SK-N-SH (cell line): Measurements from ENCODE around the gene HAUS7. TPM values are rescaled to one million over a fixed set of nuclear protein-coding genes. Genes with fewer than 3 reads are reported as not detected.
"Not testable (repeated sequence)": the region's sequence is repeated elsewhere in the genome, so short reads cannot be mapped to it uniquely, and the experiment has no call there.

Source experiments
- CTCF ChIA-PET: fragments of 300-600, 350-600 bp; formaldehyde crosslinking; extraction: SDS; loops from one replicate; lab custom pipeline; 2021; lab: Yijun Ruan, JAX
- POLR2A ChIA-PET: fragments of 350-600 bp; sonication (Branson Sonifier 250); formaldehyde crosslinking; extraction: SDS; loops from one replicate; lab custom pipeline; 2020; ENCODE audit warnings: antibody characterized with exemption, inconsistent platforms; lab: Yijun Ruan, JAX
- DNase-seq: peaks from one replicate; pipeline ENCODE4 v3.0.0; 2012
- H2AFZ ChIP-seq: fragments of 200-600 bp; sonication (generic); 2 replicates; pipeline ENCODE4 v1.8.1; 2016; ENCODE audit warnings: antibody characterized with exemption, mild to moderate bottlenecking, low read depth
- H3F3A ChIP-seq: fragments of 200-600 bp; sonication (generic); replicated peaks from 2 replicates; pipeline ENCODE3; 2016; ENCODE audit warnings: antibody characterized with exemption, mild to moderate bottlenecking; ENCODE audit not compliant: insufficient read depth
- H3K27ac ChIP-seq, 2 experiments: fragments of 200-500 bp in 1 of 2; fragments of 200-600 bp in 1 of 2; sonication (Bioruptor generic) in 1 of 2; sonication (generic), shearing (Covaris generic) in 1 of 2; 2 replicates each; pipeline versions ENCODE4 v1.5.1 to v1.6.1; 2014 to 2016; ENCODE audit warnings: low read depth in 2 of 2, inconsistent platforms in 1 of 2, low read length in 1 of 2, mild to moderate bottlenecking in 1 of 2, mixed read lengths in 1 of 2
- H3K27me3 ChIP-seq: fragments of 200-600 bp; sonication (generic), shearing (Covaris generic); 2 replicates; pipeline ENCODE4 v1.6.1; 2016; ENCODE audit warnings: mixed run types; ENCODE audit not compliant: insufficient read depth
- H3K36me3 ChIP-seq, 2 experiments: fragments of 200-500 bp in 1 of 2; fragments of 200-600 bp in 1 of 2; sonication (Bioruptor generic) in 1 of 2; sonication (generic) in 1 of 2; replicated peaks in 1 of 2; 2 replicates each; pipeline versions ENCODE3 to v1.5.1; 2014 to 2016; ENCODE audit warnings: low read length in 1 of 2, mild to moderate bottlenecking in 1 of 2; ENCODE audit not compliant: insufficient read depth in 2 of 2, control insufficient read depth in 1 of 2
- H3K4me1 ChIP-seq, 2 experiments: fragments of 200-500 bp in 1 of 2; fragments of 200-600 bp in 1 of 2; sonication (Bioruptor generic) in 1 of 2; sonication (generic), shearing (Covaris generic) in 1 of 2; 2 replicates each; pipeline versions ENCODE4 v1.5.1 to v1.6.1; 2014 to 2016; ENCODE audit warnings: low read depth in 1 of 2, low read length in 1 of 2, mixed run types in 1 of 2; ENCODE audit not compliant: insufficient read depth in 2 of 2, control insufficient read depth in 1 of 2
- H3K4me2 ChIP-seq: fragments of 200-600 bp; sonication (generic), shearing (Covaris generic); 2 replicates; pipeline ENCODE4 v1.6.1; 2017; ENCODE audit warnings: mixed run types
- H3K4me3 ChIP-seq, 2 experiments: fragments of 200-500 bp in 1 of 2; fragments of 200-600 bp in 1 of 2; sonication (Bioruptor generic) in 1 of 2; sonication (generic), shearing (Covaris generic) in 1 of 2; 2 replicates each; pipeline versions ENCODE4 v1.5.1 to v1.8.1; 2014 to 2016; ENCODE audit warnings: low read depth in 2 of 2, inconsistent platforms in 1 of 2, low read length in 1 of 2, mild to moderate bottlenecking in 1 of 2, mixed read lengths in 1 of 2, moderate library complexity in 1 of 2
- H3K79me2 ChIP-seq: fragments of 200-600 bp; sonication (generic); 2 replicates; pipeline ENCODE4 v1.8.1; 2017; ENCODE audit warnings: mild to moderate bottlenecking; ENCODE audit not compliant: insufficient read depth
- H3K9ac ChIP-seq: fragments of 200-600 bp; sonication (generic); 2 replicates; pipeline ENCODE4 v1.6.1; 2017; ENCODE audit warnings: mixed run types
- H3K9me2 ChIP-seq: fragments of 200-600 bp; sonication (generic); 2 replicates; pipeline ENCODE4 v1.6.1; 2017; ENCODE audit warnings: mixed run types
- H3K9me3 ChIP-seq: fragments of 200-600 bp; sonication (generic); 2 replicates; pipeline ENCODE4 v1.6.1; 2017; ENCODE audit warnings: mixed run types, mild to moderate bottlenecking, moderate library complexity
- H4K20me1 ChIP-seq: fragments of 200-600 bp; sonication (generic); 2 replicates; pipeline ENCODE4 v1.6.1; 2017; ENCODE audit warnings: mild to moderate bottlenecking, mixed run types; ENCODE audit not compliant: insufficient read depth
- CHD2 ChIP-seq: fragments of 150-350 bp; IDR thresholded peaks from 2 replicates; pipeline ENCODE4 v1.6.1; 2018; ENCODE audit warnings: low read length; ENCODE audit not compliant: partially characterized antibody
- EP300 ChIP-seq, 2 experiments: IDR thresholded peaks; 2 replicates each; pipeline versions ENCODE4 v1.4.0 to v1.6.1; 2012; ENCODE audit warnings: borderline replicate concordance in 1 of 2, low read depth in 1 of 2, low read length in 1 of 2
- EZH2phosphoT487 ChIP-seq: fragments of 200-600 bp; sonication (generic); IDR thresholded peaks from 2 replicates; pipeline ENCODE4 v1.6.1; 2017; ENCODE audit warnings: low read depth, mixed run types, mild to moderate bottlenecking, antibody characterized with exemption, moderate library complexity, borderline replicate concordance
- FOSL2 ChIP-seq: IDR thresholded peaks from 2 replicates; pipeline ENCODE4 v1.4.0; 2012; ENCODE audit warnings: low read depth, mild to moderate bottlenecking, moderate library complexity, borderline replicate concordance
- FOXJ3 ChIP-seq: sonication (generic); formaldehyde crosslinking; IDR thresholded peaks from 2 replicates; pipeline ENCODE4 v1.5.1; 2020; ENCODE audit warnings: mild to moderate bottlenecking, missing genetic modification reagents
- GATA2 ChIP-seq: sonication (generic); formaldehyde crosslinking; IDR thresholded peaks from 2 replicates; pipeline ENCODE4 v1.5.0; 2020; ENCODE audit warnings: mild to moderate bottlenecking, missing genetic modification reagents
- MEF2A ChIP-seq: IDR thresholded peaks from 2 replicates; pipeline ENCODE4 v1.4.0; 2012; ENCODE audit warnings: low read depth, borderline replicate concordance
- NRF1 ChIP-seq: IDR thresholded peaks from 2 replicates; pipeline ENCODE4 v1.6.1; 2012; ENCODE audit warnings: low read depth, mild to moderate bottlenecking, low read length
- POLR2AphosphoS5 ChIP-seq: IDR thresholded peaks from 2 replicates; pipeline ENCODE4 v1.6.1; 2012; ENCODE audit warnings: low read depth, low read length
- RFX5 ChIP-seq: IDR thresholded peaks from 2 replicates; pipeline ENCODE4 v1.6.1; 2012; ENCODE audit warnings: mild to moderate bottlenecking, improper control_type of control experiment, low read length
- RXRA ChIP-seq: IDR thresholded peaks from 2 replicates; pipeline ENCODE4 v1.4.0; 2012; ENCODE audit warnings: low read depth, mild to moderate bottlenecking, borderline replicate concordance
- SIN3A ChIP-seq: IDR thresholded peaks from 2 replicates; pipeline ENCODE4 v1.6.1; 2012; ENCODE audit warnings: low read depth, mild to moderate bottlenecking, low read length, moderate library complexity, borderline replicate concordance
- SMC3 ChIP-seq: IDR thresholded peaks from 2 replicates; pipeline ENCODE4 v1.6.1; 2012; ENCODE audit warnings: low read depth, low read length, improper control_type of control experiment
- TAF1 ChIP-seq: IDR thresholded peaks from 2 replicates; pipeline ENCODE4 v1.6.1; 2012; ENCODE audit warnings: low read depth, mild to moderate bottlenecking, low read length, moderate library complexity, borderline replicate concordance
- TEAD4 ChIP-seq: IDR thresholded peaks from 2 replicates; pipeline ENCODE4 v1.4.0; 2012; ENCODE audit warnings: mild to moderate bottlenecking, borderline replicate concordance; ENCODE audit not compliant: insufficient read depth
- YY1 ChIP-seq: IDR thresholded peaks from 2 replicates; pipeline ENCODE4 v1.4.0; 2012; ENCODE audit warnings: low read depth, mild to moderate bottlenecking
- WGBS: methylation state at CpG from one replicate; pipeline ENCODE4 v1.1.6; 2017; ENCODE audit warnings: low lambda C conversion rate; 5-methylcytosine and 5-hydroxymethylcytosine counted together
- polyA plus RNA-seq, 3 experiments: library from polyadenylated mRNA; depleted of rRNA; stranded (reverse); fragments of >200 nt; gene quantifications; 2 replicates each; pipeline ENCODE4 v1.2.3, GENCODE V29; 2012
- TF ChIP-seq, protein P1 (sequence below): fragments of 200-600 bp; sonication (generic); IDR thresholded peaks from 2 replicates; pipeline ENCODE4 v1.6.1; 2017; ENCODE audit warnings: antibody characterized with exemption, mild to moderate bottlenecking, moderate library complexity
- TF ChIP-seq, protein P2 (sequence below): IDR thresholded peaks from 2 replicates; pipeline ENCODE4 v1.4.0; 2012; ENCODE audit warnings: low read depth, borderline replicate concordance
- TF ChIP-seq, protein P3 (sequence below): IDR thresholded peaks from 2 replicates; pipeline ENCODE4; 2012
- TF ChIP-seq, protein P4 (sequence below): IDR thresholded peaks from 2 replicates; pipeline ENCODE4 v1.6.1; 2012; ENCODE audit warnings: mild to moderate bottlenecking, low read depth, low read length, moderate library complexity

HAUS7 gene
- polyA plus RNA-seq, 1 of the 3 experiments (the other 2 are of a cell fraction), result 39.7 TPM

DNA sequence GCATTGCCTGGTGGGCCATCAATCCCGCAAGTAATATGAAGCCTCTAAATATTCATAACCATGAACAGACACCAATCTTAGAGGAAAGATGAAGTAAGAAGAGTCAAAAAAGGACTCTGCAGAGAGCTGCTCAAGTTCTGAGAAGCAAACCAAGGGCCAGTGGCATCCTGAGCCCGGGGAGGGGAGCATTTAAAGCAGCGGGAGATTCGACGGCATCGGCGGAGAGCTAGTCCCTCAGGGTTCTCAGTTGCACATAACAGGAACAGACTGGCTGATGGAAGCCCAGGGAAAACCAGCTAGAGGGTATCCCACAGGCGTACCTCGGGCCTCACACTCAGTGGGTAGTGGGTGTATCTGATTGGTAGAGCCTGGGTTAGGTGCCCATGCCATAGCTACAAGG lies 64.4 kb downstream of the HAUS7 start (continued):
- TF ChIP-seq, protein P1, sequence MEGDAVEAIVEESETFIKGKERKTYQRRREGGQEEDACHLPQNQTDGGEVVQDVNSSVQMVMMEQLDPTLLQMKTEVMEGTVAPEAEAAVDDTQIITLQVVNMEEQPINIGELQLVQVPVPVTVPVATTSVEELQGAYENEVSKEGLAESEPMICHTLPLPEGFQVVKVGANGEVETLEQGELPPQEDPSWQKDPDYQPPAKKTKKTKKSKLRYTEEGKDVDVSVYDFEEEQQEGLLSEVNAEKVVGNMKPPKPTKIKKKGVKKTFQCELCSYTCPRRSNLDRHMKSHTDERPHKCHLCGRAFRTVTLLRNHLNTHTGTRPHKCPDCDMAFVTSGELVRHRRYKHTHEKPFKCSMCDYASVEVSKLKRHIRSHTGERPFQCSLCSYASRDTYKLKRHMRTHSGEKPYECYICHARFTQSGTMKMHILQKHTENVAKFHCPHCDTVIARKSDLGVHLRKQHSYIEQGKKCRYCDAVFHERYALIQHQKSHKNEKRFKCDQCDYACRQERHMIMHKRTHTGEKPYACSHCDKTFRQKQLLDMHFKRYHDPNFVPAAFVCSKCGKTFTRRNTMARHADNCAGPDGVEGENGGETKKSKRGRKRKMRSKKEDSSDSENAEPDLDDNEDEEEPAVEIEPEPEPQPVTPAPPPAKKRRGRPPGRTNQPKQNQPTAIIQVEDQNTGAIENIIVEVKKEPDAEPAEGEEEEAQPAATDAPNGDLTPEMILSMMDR, result no peak
- TF ChIP-seq, protein P2, sequence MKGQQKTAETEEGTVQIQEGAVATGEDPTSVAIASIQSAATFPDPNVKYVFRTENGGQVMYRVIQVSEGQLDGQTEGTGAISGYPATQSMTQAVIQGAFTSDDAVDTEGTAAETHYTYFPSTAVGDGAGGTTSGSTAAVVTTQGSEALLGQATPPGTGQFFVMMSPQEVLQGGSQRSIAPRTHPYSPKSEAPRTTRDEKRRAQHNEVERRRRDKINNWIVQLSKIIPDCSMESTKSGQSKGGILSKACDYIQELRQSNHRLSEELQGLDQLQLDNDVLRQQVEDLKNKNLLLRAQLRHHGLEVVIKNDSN, result no peak
- TF ChIP-seq RFX5, result no peak
- TF ChIP-seq, all 33 proteins: peak for 0

DNA sequence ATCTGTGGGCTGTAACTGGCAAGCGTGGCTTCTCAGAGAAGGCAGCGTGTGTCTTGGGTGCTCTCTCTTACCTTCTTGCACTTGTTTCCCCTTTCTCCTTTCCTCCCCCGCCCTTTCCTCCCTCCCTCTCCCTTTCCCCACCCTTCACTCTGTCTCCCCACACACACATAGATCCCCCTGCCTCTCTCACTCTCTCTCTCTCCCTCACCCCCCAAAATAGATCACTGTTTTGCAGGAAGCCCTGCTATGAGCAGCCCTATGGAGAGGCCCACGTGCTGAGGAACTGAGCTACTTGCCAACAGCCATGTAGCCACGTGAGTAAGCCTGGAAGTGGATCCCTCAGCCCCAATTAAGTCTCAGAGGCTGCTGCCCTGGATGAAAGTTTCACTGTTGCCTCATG lies 65.0 kb downstream of the HAUS7 start:
- ChIA-PET POLR2A (no interaction called here), CTCF (interaction anchor here (1.4 kb wide), 1 partner anchor 14 kb away, joined by 4 read pairs; no protein-coding TSS in a partner anchor)
- H3F3A ChIP-seq, result peaks cover 2% of the 10 kb centered on the region
- no peaks in the 10 kb centered on the region for H3K4me1 ChIP-seq
- no peaks in the 10 kb centered on the region for H3K36me3 ChIP-seq
- no peaks in the 10 kb centered on the region for H3K9me3 ChIP-seq
- TF ChIP-seq GATA2 (CRISPR knock-in tag) (no peak), SMC3 (no peak), MEF2A (no peak), EZH2phosphoT487 (no peak), RXRA (no peak), YY1 (no peak), TAF1 (no peak), SIN3A (no peak), FOSL2 (no peak), EP300 (IDR thresholded peaks at IDR 0.05; ENCODE audit: borderline replicate concordance in 1 of 2, low read depth in 1 of 2, low read length in 1 of 2) (no peak), FOXJ3 (no peak), NRF1 (no peak), TEAD4 (no peak), CHD2 (no peak), POLR2AphosphoS5 (no peak)
- TF ChIP-seq, protein P3, sequence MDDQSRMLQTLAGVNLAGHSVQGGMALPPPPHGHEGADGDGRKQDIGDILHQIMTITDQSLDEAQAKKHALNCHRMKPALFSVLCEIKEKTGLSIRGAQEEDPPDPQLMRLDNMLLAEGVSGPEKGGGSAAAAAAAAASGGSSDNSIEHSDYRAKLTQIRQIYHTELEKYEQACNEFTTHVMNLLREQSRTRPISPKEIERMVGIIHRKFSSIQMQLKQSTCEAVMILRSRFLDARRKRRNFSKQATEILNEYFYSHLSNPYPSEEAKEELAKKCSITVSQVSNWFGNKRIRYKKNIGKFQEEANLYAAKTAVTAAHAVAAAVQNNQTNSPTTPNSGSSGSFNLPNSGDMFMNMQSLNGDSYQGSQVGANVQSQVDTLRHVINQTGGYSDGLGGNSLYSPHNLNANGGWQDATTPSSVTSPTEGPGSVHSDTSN, result no peak
- TF ChIP-seq, protein P4, sequence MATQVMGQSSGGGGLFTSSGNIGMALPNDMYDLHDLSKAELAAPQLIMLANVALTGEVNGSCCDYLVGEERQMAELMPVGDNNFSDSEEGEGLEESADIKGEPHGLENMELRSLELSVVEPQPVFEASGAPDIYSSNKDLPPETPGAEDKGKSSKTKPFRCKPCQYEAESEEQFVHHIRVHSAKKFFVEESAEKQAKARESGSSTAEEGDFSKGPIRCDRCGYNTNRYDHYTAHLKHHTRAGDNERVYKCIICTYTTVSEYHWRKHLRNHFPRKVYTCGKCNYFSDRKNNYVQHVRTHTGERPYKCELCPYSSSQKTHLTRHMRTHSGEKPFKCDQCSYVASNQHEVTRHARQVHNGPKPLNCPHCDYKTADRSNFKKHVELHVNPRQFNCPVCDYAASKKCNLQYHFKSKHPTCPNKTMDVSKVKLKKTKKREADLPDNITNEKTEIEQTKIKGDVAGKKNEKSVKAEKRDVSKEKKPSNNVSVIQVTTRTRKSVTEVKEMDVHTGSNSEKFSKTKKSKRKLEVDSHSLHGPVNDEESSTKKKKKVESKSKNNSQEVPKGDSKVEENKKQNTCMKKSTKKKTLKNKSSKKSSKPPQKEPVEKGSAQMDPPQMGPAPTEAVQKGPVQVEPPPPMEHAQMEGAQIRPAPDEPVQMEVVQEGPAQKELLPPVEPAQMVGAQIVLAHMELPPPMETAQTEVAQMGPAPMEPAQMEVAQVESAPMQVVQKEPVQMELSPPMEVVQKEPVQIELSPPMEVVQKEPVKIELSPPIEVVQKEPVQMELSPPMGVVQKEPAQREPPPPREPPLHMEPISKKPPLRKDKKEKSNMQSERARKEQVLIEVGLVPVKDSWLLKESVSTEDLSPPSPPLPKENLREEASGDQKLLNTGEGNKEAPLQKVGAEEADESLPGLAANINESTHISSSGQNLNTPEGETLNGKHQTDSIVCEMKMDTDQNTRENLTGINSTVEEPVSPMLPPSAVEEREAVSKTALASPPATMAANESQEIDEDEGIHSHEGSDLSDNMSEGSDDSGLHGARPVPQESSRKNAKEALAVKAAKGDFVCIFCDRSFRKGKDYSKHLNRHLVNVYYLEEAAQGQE, result no peak
- TF ChIP-seq, protein P2, result no peak
- peaks cover 46% of the 10 kb centered on the region for H3K27me3 ChIP-seq
- H3K79me2 ChIP-seq, result no peaks in the 10 kb centered on the region
- H3K27ac ChIP-seq, result no peak overlapping the region
- no peak overlapping the region for H3K4me2 ChIP-seq
- DNase-seq, result no peak
- no peaks in the 10 kb centered on the region for H4K20me1 ChIP-seq
- no peak overlapping the region for H2AFZ ChIP-seq
- no peak overlapping the region for H3K9ac ChIP-seq
- H3K9me2 ChIP-seq, result no peaks in the 10 kb centered on the region
- no peak overlapping the region for H3K4me3 ChIP-seq
- 7% methylated on average over 5 of the region's 5 CpGs for WGBS

DNA sequence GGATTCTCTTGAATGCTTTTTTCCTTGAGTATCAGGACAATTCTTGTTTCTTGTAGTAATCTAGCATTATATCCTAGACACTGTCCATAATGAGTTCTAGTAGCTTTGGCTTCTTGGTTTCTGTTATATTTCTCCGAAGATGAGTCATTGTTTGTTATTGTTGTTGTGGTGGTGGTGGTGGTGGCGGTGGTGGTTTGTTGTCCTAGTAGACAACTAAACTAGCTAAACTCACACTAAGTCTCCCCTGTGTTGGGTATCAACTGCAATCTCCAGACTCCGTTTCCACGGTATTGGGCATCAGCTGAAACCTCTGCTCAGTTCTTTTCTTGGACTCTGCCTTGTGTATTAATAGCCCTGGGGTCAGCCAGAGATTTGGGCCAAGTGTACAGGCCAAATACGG lies 66.0 kb downstream of the HAUS7 start:
- H3K27ac ChIP-seq, DNase-seq, H3K4me2 ChIP-seq, POLR2A ChIA-PET, H3F3A ChIP-seq, H3K4me1 ChIP-seq, H3K36me3 ChIP-seq, H3K4me3 ChIP-seq, H4K20me1 ChIP-seq, H3K79me2 ChIP-seq, H3K9me3 ChIP-seq, H2AFZ ChIP-seq, H3K9me2 ChIP-seq, H3K9ac ChIP-seq, CTCF ChIA-PET: not testable (repeated sequence)
- H3K27me3 ChIP-seq, result peaks cover 43% of the 10 kb centered on the region
- WGBS, result 14% methylated on average over 5 of the region's 5 CpGs
